Activated CD4-positive, CD25-positive, alpha-beta regulatory T cell treated with anti-CD3 and anti-CD28 coated beads, Interleukin-2, amount 50 U/mL, for 16 hours (primary cell): ENCODE measurements around the gene HEBP2.
"Not testable (repeated sequence)": the region's sequence is repeated elsewhere in the genome, so short reads cannot be mapped to it uniquely, and the experiment has no call there.

Experiments
- DNase-seq: peaks from one replicate; pipeline ENCODE4 v3.0.0-alpha.2; 2020; ENCODE audit warnings: low read depth, low spot score

The HEBP2 gene, protein sequence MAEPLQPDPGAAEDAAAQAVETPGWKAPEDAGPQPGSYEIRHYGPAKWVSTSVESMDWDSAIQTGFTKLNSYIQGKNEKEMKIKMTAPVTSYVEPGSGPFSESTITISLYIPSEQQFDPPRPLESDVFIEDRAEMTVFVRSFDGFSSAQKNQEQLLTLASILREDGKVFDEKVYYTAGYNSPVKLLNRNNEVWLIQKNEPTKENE

DNA sequence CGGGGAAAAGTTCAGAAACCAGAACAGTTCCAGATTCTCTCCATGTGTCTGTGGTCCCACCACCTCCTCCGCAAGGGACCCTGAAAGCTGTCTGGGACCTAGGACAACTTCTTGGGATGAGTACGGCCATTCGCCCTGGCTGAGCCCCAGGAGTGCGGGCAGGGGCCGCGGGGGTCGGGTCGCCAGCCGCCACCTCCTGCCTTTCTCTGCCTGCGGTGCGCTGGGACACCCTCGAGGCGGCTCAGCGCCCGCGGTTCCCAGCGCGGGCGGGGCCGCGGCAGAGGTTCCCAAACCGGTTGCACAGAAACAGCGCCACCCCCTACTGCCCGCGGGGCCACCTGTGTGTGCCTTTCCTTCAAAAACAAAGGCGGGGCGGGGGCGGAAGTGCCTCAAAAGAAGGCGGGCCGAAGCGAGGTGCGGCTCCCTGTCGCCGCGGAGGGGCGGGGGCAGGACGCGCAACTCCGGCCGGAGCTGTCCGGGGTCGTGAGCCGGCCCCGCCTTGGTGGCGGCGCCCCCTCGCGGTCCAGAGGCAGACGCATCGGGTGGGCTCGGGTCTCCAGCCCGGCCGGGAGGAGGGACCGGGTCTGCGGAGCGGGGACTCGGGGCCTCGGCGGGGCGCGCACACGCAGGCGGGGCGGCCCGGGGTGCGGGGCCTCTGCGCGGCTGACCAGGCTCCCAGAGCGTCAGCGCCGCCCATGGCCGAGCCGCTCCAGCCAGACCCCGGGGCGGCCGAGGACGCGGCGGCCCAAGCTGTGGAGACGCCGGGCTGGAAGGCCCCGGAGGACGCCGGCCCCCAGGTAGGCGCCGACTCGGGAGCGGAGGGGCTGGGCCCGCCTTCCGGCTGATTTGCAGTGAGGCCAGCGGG is at the start of gene HEBP2:
Gene HEBP2, plus strand, starts transcription at position 423 of the 865 bp plus-strand sequence. Its CDS starts 273 bp downstream, at position 696.
- DNase-seq, result peak; percentile 90

DNA sequence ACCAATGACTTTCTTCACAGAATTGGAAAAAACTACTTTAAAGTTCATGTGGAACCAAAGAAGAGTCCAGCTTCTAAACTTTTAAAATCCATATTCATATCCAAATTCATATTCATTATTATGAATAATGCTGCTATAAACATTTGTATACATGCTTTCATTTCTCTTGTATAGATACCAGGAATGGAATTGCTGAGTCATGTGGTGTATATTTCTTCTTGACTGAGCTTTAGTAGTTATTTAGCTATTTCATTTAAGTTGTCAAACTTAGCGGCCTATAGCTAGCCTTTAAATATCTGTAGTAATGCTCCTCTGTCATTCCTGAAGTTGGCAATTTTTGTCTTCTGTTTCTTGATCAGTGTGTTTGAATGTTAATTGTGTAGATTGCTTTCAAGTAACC is 46.1 kb upstream of the HEBP2 start:
- no peak for DNase-seq

DNA sequence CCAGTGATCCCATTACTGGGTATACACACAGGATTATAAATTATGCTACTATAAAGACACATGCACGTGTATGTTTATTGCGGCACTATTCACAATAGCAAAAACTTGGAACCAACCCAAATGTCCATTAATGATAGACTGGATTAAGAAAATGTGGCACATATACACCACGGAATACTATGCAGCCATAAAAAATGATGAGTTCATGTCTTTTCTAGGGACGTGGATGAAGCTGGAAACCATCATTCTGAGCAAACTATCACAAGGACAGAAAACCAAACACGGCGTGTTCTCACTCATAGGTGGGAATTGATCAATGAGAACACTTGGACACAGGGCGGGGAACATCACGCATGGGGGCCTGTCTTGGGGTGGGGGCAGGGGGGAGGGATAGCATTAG is 35.3 kb upstream of the HEBP2 start:
- DNase-seq, result not testable (repeated sequence)

DNA sequence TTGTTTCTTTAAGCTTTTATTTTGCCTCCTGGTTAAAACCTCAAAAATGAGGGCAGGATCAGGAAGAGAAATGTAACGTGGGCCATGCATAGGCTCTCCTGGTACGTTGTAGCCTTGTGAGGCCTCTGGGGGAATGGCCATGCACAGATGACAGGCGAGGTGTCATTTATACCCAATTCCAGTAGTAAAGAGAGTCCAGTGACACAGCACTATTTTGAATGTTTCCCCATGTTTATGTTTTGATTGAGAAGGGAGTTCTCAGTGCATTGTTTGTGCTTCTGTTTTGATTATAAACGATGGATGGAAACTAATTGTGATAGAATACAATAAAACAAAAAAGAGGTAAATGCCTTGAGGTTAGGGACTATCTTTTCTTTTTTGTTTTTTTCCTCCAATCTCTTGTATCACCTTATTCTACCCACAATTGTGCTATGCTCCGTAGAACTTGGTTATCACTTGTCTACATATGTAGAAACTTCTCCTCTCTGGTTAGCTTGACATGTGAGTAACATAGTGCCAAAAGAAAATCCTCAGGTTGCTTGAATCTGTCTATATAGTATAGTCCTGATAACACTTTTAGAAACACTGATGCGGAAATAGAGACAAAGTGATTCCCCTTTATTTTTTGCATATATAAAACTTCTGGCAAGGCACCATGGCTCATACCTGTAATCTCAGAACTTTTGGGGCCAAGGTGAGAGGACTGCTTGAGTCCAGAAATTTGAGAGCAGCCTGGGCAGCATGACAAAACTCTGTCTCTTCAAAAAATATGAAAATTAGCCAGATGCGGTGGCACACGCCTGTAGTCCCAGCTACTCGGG is 33.2 kb upstream of the HEBP2 start:
- no peak for DNase-seq

DNA sequence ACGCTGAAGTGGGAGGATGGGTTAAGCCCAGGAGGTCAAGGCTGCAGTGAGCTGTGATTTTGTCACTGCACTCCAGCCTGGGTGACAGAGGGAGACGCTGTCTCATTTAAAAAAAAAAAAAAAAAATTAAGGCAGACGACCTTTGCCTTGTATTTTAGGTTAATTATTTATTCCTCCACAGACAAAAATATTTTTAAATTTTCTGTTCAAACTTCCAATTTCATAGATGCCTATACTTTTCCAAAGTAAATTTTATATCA is 32.6 kb upstream of the HEBP2 start:
- no peak for DNase-seq

DNA sequence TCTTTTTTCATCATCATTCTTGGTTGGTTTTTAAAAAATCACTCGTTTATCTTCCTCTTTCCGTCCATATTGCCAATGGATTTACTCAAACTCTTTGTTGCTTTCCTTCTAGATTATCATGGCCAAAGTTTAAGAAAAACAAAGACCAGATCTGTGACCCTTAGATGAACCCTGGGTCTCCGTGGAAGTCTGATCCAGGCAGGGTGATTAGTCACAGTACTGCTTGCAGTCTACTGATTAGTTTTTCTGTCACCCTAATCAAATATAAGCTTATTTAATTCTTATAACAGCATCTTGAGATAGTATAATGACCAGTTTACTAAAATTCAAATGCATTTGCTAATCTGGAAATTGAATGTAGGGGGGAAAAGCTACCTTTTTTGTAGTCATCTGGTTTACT is 32.3 kb upstream of the HEBP2 start:
- DNase-seq, result no peak

DNA sequence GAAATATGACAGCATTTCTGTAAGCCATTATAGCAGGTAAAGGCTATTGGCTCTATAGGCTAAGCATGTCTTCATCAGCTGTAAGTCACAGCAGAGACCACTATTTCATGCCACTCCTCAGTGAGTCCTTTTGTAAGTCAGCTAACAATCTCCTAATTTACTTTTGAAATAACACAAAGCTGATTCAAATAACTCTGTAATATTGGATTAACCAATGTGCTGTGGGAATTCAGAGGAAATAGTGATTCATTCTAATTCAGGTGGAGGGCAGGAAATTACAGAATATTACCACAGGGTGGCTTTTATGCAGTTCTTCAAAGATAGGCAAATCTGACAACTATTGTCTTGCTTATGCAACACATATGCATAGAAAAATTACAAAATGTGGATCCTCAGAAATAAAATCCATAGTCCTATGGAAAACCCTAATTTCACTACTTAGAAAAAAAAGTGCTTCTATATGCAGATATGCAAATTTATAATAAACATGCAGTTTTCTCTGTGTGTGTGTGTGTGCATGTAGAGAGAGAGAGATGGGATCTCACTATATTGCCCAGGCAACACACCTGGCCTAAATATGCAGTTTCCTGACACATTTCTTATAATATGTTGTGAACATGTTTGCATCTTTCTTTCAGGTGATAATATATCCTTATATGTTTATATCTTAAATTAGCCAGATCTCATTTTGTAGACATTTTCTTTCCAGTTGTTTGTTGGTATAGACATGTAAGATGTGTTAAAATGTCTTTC is 31.1 kb upstream of the HEBP2 start:
- DNase-seq, result no peak

DNA sequence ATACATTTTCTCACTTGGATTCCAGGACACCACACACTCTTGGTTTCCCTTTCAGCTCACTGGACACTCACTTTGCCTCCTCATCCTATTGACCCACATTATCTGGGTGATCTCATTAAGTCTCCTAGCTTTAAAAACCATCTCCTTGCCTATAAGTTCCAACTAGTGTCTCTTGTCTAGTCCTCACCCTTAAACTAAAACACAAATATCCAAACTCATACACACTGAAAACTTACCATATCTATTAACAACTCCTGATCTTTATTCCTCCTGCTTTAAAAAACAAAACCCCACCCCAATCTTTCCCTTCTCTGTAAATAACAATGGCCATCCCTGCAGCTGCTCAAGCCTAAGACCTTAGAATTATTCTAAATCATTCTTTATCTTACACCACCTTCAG is 29.8 kb upstream of the HEBP2 start:
- no peak for DNase-seq

DNA sequence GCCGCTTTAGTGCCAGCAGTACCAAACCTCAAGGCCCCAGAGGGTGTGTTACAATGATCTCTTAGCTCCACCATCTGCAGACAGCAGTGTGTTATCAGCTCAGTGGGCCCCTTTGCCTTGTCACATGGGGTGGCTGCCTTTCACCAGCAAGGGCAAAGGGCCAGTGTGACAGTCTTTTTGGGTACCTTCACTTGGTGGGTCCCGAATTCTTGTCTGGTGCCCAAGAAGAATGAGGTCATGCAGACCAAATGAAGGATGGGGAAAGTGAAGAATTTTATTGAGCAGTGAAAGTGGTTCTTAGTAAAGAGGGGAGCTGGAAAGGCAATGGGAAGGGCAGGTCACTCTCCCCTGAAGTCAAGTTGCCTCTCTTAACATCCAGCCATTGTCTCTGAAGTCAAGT is 29.2 kb upstream of the HEBP2 start:
- no peak for DNase-seq

DNA sequence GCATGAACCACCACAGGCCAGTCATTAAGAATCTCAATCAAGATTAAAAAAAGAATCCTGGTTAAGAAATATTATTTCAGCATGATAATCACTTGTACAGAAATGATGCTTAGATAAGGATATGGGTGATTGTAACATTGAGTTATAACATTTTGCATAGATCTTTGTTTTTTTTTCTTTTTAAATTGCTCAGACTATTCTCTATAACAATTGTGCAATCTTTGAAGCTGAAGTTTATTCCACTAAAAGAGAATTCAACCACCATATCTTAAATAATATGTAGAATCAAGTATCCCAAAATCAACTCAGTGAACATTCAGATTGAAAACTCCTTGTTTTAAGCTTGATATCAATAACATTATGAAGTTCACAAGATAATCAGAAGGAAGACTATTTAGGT is 27.0 kb upstream of the HEBP2 start:
- no peak for DNase-seq

DNA sequence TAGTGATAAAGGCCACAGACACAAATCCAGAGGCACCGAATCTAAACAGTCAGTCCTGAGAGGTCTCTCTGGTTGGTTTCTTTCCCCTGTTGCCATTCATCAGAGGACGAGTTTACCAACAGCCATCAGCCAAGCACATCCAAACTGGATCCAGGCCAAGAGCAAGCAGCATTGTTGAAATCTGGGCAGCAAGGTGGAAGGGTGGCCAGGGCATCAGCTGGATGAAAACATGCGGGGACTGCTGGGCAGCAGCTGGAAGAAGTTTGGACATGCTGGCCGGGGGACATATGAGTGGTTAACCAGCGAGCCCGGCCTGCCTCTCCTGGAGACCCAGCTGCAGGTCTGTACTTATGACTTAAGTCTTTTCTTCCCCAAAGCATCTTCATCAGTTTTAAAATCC is 26.2 kb upstream of the HEBP2 start, which contains the start of gene SMIM28:
Gene SMIM28, plus strand, starts transcription at position 62 of the 400 bp plus-strand sequence. Its CDS starts 168 bp downstream, at position 230.
- DNase-seq, result no peak

DNA sequence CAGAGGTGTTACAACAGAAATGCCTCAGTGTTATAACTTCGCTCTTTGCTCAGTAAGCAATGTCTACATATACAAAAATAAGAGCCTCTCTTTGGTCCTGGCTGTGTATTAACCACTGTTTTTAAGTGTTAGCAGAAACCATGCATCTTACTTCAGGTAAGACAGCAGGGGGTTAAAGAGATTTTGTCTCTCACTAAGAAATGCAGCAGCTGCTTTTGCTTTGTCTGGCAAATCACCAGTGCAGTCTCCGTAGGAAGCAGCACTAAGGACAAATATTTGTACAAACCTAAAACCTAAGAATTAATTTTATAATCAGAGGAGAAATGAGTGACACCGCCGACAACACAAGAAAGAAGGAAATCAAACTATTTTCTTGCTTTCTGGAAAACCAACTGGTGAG is 25.6 kb upstream of the HEBP2 start:
- DNase-seq, result no peak

DNA sequence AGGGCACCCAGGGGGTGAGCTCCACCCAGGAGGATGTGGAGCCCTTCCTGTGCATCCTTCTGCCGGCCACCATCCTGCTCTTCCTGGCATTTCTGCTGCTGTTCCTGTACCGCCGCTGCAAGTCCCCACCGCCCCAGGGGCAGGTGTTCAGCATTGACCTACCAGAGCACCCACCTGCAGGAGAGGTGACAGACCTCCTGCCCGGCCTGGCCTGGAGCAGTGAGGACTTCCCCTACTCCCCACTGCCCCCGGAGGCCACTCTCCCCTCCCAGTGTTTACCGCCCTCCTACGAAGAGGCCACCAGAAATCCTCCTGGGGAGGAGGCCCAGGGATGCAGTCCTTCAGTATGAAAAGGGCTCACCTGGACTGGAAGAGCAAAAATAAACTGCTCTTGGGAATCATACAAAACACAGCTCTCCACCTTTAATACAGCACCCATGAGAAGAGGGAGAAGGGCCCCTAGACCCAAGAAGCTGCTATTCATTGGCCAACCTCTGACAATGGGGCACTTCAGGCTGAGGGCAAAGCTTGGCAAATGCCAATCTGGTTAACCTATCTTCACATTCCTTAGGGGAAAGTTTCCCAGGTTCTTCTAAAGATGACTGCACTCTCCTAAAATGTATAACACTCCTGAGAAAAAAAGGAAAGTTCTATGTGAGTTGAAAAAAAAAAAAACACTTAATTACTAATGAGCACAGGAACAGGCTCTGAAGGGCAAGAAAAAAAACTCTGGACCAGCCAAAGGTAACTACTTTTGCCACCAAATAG is 21.3 kb upstream of the HEBP2 start:
- no peak for DNase-seq

DNA sequence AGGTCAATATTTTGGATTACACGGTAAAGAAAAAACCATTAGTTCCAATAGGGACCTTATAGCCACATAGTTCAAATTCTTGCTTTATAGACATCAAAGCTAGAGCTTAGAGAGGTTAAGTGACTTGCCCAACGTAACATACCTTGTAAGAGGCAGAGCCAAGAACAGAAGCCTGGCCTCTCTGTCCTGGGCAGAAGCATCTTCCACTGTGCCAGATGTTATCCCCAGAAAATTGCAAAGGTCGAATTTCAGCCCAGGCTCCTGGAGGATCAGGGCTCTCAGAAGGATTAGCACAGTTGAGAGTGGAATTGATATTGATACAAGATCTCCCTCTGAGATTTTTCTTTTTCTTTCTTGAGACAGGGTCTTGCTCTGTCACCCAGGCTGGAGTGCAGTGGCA is 20.2 kb upstream of the HEBP2 start:
- no peak for DNase-seq

DNA sequence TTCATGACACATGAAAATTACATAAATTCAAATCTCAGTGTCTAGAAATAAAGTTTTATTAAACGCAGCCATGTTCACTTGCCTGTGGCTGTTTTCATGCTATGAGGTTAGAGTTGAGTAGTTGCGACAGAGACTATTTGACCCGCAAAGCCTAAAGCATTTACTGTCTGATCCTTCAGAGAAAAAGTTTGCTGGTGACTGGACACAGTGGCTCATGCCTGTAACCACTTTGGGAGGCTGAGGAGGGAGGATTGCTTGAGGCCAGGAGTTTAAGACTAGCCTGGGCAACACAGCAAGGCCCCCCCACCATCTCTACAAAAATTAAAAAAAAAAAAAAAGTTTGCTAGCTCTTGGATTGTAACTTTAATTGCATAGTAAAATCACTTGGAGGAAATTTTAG is 17.1 kb upstream of the HEBP2 start:
- no peak for DNase-seq

DNA sequence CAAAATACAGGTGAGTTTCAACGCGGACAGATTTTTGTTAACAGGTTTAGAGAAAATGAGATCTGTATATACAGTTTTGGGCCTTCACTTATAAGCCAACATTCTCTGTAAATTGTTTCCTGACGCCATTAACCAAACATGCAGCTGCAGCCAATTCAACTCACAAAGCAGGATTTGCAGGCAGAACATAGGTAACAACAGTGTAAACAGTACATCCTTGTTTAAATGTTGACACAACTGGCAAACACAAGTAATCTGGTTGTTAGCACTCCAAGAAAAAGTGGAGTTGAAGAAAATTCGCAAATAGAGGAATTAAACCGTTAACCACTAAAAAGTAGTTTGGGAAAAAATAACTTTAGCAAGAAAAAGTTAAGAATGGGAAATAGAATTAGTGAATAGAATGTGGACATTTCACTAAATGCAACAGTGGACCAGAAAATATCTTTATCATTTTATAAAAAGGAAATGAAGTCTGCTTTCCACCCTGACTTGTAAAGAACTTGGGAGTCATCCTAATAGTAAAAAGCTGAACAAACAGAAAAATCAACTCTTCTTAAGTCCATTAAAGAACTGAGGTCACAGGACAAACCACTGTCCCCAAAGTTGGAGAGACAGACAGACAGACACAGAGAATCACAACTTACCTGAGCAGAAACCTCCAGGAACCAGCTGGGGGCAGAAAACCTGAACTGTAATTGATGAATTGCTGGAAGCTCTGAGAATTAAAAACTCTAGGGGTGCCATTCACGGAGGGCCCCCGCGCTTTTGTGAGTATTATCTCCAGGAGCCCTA is 16.2 kb upstream of the HEBP2 start:
- no peak for DNase-seq

DNA sequence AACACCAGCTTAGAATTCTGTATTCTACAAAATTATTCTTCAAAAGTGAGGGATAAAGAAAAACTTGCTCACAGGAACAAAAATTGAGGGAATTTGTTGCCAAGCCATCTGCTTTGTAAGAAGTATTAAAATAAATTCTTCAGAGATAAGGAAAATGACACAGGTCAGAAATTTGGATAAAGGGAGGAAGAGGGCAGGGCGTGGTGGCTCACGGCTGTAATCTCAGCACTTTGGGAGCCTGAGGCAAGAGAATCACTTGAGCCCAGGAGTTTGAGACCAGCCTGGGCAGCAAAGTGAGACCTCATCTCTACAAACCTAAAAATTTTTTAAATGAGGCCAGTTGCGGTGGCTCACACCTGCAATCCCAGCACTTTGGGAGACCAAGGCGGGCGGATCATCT is 14.5 kb upstream of the HEBP2 start:
- DNase-seq, result no peak

DNA sequence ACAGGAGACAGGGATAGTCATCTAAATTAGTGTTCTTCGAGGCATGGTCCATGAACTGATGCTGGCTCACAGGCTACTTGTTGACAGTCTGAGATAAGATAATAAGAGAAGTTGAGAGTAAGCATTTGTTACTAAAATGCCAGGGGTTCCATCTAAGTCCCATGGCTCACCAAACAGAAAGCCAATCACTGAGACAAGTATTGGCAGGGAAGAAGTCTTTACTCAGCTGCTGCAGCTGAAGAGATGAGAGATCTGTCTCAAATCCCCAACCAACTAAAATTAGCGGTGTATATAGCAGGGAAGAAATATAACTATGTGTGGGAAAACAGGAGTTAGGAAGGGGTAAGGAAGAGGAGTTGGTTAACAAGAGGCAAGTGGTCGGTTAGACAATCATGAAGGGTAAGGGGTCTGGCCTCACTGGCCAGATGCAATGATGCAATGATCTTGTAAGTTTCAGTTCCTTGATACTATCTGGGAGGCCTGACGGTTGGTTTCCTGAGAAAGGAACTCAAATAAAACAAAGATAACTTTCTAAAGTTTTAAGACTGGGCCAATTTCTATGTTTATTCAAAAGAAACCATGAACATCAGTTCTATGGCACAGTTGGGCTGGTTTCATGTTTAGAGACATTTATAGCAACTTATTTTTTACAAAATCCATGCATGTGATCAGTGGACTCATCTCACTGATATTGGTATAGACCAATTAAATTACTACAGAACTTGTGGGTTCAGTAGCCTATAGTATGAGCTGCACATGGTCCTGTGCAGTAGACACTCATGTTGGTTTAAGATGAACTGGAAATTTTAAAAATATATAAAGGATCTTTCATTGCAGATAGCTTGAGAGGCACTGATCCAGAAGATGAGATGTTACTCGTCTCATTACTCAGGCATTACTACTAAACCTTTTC is 9.9 kb upstream of the HEBP2 start:
- DNase-seq, result no peak

DNA sequence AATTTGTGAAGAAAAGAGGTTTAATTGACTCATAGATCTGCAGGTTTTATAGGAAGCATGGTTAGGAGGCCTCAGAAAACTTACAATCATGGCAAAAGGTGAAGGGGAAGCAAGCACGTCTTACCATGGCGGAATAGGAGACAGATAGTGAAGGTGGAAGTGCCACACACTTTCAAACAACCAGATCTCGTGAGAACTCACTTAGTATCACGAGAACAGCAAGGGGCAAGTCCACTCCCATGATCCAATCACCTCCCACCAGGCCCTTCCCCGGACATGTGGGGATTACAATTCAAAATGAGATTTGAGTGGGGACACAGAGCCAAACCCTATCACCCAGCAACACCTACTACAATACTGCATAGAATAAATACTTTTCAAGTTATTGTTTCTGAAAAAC is 7.3 kb upstream of the HEBP2 start:
- no peak for DNase-seq
